22Rv1 (cell line): ENCODE results near the gene SLC15A1.

Source experiments
- ZFX ChIP-seq: fragments of 450-650 bp; IDR thresholded peaks from 2 replicates; pipeline ENCODE4 v1.6.1; 2017; ENCODE audit warnings: antibody characterized with exemption, borderline replicate concordance
- TF ChIP-seq, protein P1 (sequence below): fragments of 450-650 bp; IDR thresholded peaks from 2 replicates; pipeline ENCODE4 v1.5.1; 2017; ENCODE audit warnings: mild to moderate bottlenecking

GRCh38 chr13:98782654-98783053 is 30.2 kb upstream of the SLC15A1 start:
- TF ChIP-seq, protein P1, sequence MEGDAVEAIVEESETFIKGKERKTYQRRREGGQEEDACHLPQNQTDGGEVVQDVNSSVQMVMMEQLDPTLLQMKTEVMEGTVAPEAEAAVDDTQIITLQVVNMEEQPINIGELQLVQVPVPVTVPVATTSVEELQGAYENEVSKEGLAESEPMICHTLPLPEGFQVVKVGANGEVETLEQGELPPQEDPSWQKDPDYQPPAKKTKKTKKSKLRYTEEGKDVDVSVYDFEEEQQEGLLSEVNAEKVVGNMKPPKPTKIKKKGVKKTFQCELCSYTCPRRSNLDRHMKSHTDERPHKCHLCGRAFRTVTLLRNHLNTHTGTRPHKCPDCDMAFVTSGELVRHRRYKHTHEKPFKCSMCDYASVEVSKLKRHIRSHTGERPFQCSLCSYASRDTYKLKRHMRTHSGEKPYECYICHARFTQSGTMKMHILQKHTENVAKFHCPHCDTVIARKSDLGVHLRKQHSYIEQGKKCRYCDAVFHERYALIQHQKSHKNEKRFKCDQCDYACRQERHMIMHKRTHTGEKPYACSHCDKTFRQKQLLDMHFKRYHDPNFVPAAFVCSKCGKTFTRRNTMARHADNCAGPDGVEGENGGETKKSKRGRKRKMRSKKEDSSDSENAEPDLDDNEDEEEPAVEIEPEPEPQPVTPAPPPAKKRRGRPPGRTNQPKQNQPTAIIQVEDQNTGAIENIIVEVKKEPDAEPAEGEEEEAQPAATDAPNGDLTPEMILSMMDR = no peak
- no peak for TF ChIP-seq ZFX
